UCSD-AML1 (cell line): ENCODE measurements around the gene THRA.

Source experiments
- DNase-seq: peaks from one replicate; lab custom pipeline; 2025; ENCODE audit not compliant: unreplicated experiment; lab: John Stamatoyannopoulos, UW

The THRA gene

GRCh38 chr17:40097931-40098845, 35.4 kb downstream of the THRA start:
- no peak for DNase-seq

- DNase-seq, result peak; percentile 99
Observed at GRCh38 chr17:40098846-40099618, 36.3 kb downstream of the THRA start.

GRCh38 chr17:40099619-40100418, 37.1 kb downstream of the THRA start:
- DNase-seq, result no peak

- DNase-seq, result no peak
Observed at GRCh38 chr17:40100419-40100668, 37.6 kb downstream of the THRA start, which contains the start of gene NR1D1. Gene NR1D1 (minus strand): TSS chr17:40100589. CDS start chr17:40100094, 495 bp downstream.

GRCh38 chr17:40100669-40101366, 38.1 kb downstream of the THRA start:
- DNase-seq, result peak; percentile 93

- no peak for DNase-seq
Observed at GRCh38 chr17:40101367-40102210, 38.8 kb downstream of the THRA start.

- no peak for DNase-seq
Observed at GRCh38 chr17:40103071-40103661, 40.4 kb downstream of the THRA start.

- no peak for DNase-seq
Observed at GRCh38 chr17:40103688-40104087, 40.9 kb downstream of the THRA start.

GRCh38 chr17:40104594-40105486, 42.1 kb downstream of the THRA start:
- DNase-seq, result no peak

- DNase-seq, result no peak
Observed at GRCh38 chr17:40105861-40106759, 43.3 kb downstream of the THRA start.

- DNase-seq, result no peak
Observed at GRCh38 chr17:40106760-40107521, 44.2 kb downstream of the THRA start.

GRCh38 chr17:40107522-40108174, 44.9 kb downstream of the THRA start:
- peak; percentile 70 for DNase-seq

GRCh38 chr17:40108970-40109824, 46.4 kb downstream of the THRA start:
- DNase-seq, result no peak

GRCh38 chr17:40110026-40110845, 47.5 kb downstream of the THRA start:
- DNase-seq, result no peak
